CD4-positive, alpha-beta memory T cell (primary cell): ENCODE measurements around the gene CCDC57. TPM values are rescaled to one million over a fixed set of nuclear protein-coding genes. Genes with fewer than 3 reads are reported as not detected.

ENCODE experiments used
- CTCF ChIA-PET: fragments of 350-600 bp; sonication (Branson Sonifier 250); formaldehyde crosslinking; loops from one replicate; lab custom pipeline; 2021; ENCODE audit warnings: inconsistent platforms; ENCODE audit not compliant: partially characterized antibody; lab: Charles Lee
- POLR2A ChIA-PET: fragments of 350-600 bp; sonication (Branson Sonifier 250); formaldehyde crosslinking; loops from one replicate; lab custom pipeline; 2021; ENCODE audit not compliant: partially characterized antibody; lab: Charles Lee
- DNase-seq, 5 donors: peaks; one replicate each; pipeline versions ENCODE4 v3.0.0 to v3.0.0-alpha.2; 2020 to 2022; ENCODE audit warnings: mixed read lengths in 1 of 5
- H3K27ac ChIP-seq: one replicate; pipeline ENCODE4 v1.7.0; 2013; ENCODE audit warnings: low read depth, low read length
- H3K27me3 ChIP-seq: 2 replicates; pipeline ENCODE4 v1.7.0; 2013; ENCODE audit warnings: mild to moderate bottlenecking, low read length, moderate library complexity; ENCODE audit not compliant: insufficient read depth
- H3K36me3 ChIP-seq: 2 replicates; pipeline ENCODE4 v1.7.0; 2013; ENCODE audit warnings: mild to moderate bottlenecking, low read length, moderate library complexity; ENCODE audit not compliant: insufficient read depth
- H3K4me1 ChIP-seq: 2 replicates; pipeline ENCODE4 v1.7.0; 2013; ENCODE audit warnings: mild to moderate bottlenecking, low read length, moderate library complexity; ENCODE audit not compliant: insufficient read depth
- H3K4me3 ChIP-seq, 2 donors: one replicate each; pipeline ENCODE4 v1.7.0; 2013; ENCODE audit warnings: low read length in 2 of 2, mild to moderate bottlenecking in 1 of 2
- H3K9me3 ChIP-seq, 2 donors: one replicate each; pipeline ENCODE4 v1.7.0; 2013; ENCODE audit warnings: low read length in 2 of 2, control low read depth in 1 of 2; ENCODE audit not compliant: control insufficient read depth in 1 of 2
- H3K27ac Mint-ChIP-seq, 7 donors: one replicate each; pipeline ENCODE4 v1.8.0; 2020 to 2021; ENCODE audit warnings: mixed read lengths in 7 of 7, mild to moderate bottlenecking in 6 of 7, inconsistent platforms in 3 of 7, moderate library complexity in 3 of 7
- H3K27me3 Mint-ChIP-seq, 2 donors: one replicate each; pipeline ENCODE4 v1.8.0; 2020 to 2021; ENCODE audit warnings: mixed read lengths in 2 of 2
- H3K36me3 Mint-ChIP-seq, 2 donors: one replicate each; pipeline ENCODE4 v1.8.0; 2020 to 2021; ENCODE audit warnings: mixed read lengths in 2 of 2, inconsistent platforms in 1 of 2, mild to moderate bottlenecking in 1 of 2
- H3K4me1 Mint-ChIP-seq, 4 donors: one replicate each; pipeline ENCODE4 v1.8.0; 2020 to 2021; ENCODE audit warnings: mixed read lengths in 4 of 4, mild to moderate bottlenecking in 1 of 4
- H3K4me3 Mint-ChIP-seq, 8 donors: one replicate each; pipeline ENCODE4 v1.8.0; 2020 to 2021; ENCODE audit warnings: mixed read lengths in 8 of 8, mild to moderate bottlenecking in 7 of 8, moderate library complexity in 6 of 8, inconsistent platforms in 3 of 8
- H3K9me3 Mint-ChIP-seq, 8 donors: one replicate each; pipeline ENCODE4 v1.8.0; 2020 to 2021; ENCODE audit warnings: mixed read lengths in 8 of 8, mild to moderate bottlenecking in 5 of 8, inconsistent platforms in 3 of 8, moderate library complexity in 1 of 8
- intact Hi-C: fragments of 100-400 bp; cut with micrococcal nuclease; formaldehyde crosslinking; loops from one replicate; pipeline ENCODE4 v1.15.1; 2023
- polyA plus RNA-seq, 2 donors: library from polyadenylated mRNA; unstranded; fragments of 300-500 nt; fragmentation: Illumina TruSeq; gene quantifications; one replicate each; pipeline ENCODE4 v1.2.3, GENCODE V29; 2021
- total RNA-seq, 2 experiments: library from RNA; stranded (reverse); gene quantifications; one replicate each; pipeline ENCODE4 v1.2.3, GENCODE V29; 2021

Gene CCDC57
- total and polyA plus RNA-seq, 4 experiments from 2014 or later: 41.6 to 88.7 (median 62.0) TPM

GRCh38 chr17:82120148-82120547, 92.5 kb downstream of the CCDC57 start:
- Mint-ChIP-seq H3K27me3 (no peaks in the 10 kb centered on the region), H3K36me3 (peaks cover 0 to 3% of the 10 kb centered on the region in 2 donors), H3K4me3 (no peak overlapping the region), H3K4me1 (peaks cover 9 to 34% (median 26%) of the 10 kb centered on the region in 4 donors), H3K27ac (peak overlapping the region in 5 of 7 donors; percentile 47 to 75 (median 70)), H3K9me3 (no peaks in the 10 kb centered on the region)
- Histone ChIP-seq H3K4me1 (peaks cover 31% of the 10 kb centered on the region), H3K9me3 (no peaks in the 10 kb centered on the region), H3K4me3 (no peak overlapping the region), H3K27me3 (no peaks in the 10 kb centered on the region), H3K27ac (no peak overlapping the region), H3K36me3 (no peaks in the 10 kb centered on the region)
- ChIA-PET POLR2A (interaction anchor here (1.1 kb wide), 1 partner anchor 14 kb away, joined by 4 read pairs; no protein-coding TSS in a partner anchor), CTCF (no interaction called here)
- intact Hi-C loops: no loop called here
- DNase-seq: peak in 1 of 5 donors; percentile 22

GRCh38 chr17:82118815-82119380, 93.7 kb downstream of the CCDC57 start:
- no peaks in the 10 kb centered on the region for H3K9me3 Mint-ChIP-seq
- Histone ChIP-seq H3K4me1 (peaks cover 20% of the 10 kb centered on the region), H3K36me3 (no peaks in the 10 kb centered on the region), H3K9me3 (no peaks in the 10 kb centered on the region), H3K4me3 (no peak overlapping the region), H3K27me3 (no peaks in the 10 kb centered on the region), H3K27ac (no peak overlapping the region)
- no peaks in the 10 kb centered on the region for H3K36me3 Mint-ChIP-seq
- CTCF ChIA-PET: interaction anchor here (1.0 kb wide), 1 partner anchor 89 kb away, joined by 4 read pairs; no protein-coding TSS in a partner anchor
- H3K4me3 Mint-ChIP-seq: no peak overlapping the region
- H3K27me3 Mint-ChIP-seq: no peaks in the 10 kb centered on the region
- DNase-seq: no peak
- POLR2A ChIA-PET: interaction anchor here (1.4 kb wide), 1 partner anchor 13 kb away, joined by 5 read pairs; no protein-coding TSS in a partner anchor
- intact Hi-C loops: no loop called here
- H3K4me1 Mint-ChIP-seq: peaks cover 7 to 22% (median 17%) of the 10 kb centered on the region in 4 donors
- peak overlapping the region in 3 of 7 donors; percentile 46 to 91 (median 47) for H3K27ac Mint-ChIP-seq

GRCh38 chr17:82118168-82118814, 94.4 kb downstream of the CCDC57 start:
- no peaks in the 10 kb centered on the region for H3K36me3 ChIP-seq
- no peak overlapping the region for H3K4me3 ChIP-seq
- intact Hi-C loops: no loop called here
- no peak overlapping the region for H3K4me3 Mint-ChIP-seq
- H3K4me1 ChIP-seq: peaks cover 20% of the 10 kb centered on the region
- peak overlapping the region in 3 of 7 donors; percentile 47 to 91 (median 53) for H3K27ac Mint-ChIP-seq
- no peaks in the 10 kb centered on the region for H3K27me3 Mint-ChIP-seq
- no peaks in the 10 kb centered on the region for H3K27me3 ChIP-seq
- ChIA-PET CTCF (no interaction called here), POLR2A (interaction anchor here (1.4 kb wide), 1 partner anchor 12 kb away, joined by 5 read pairs; no protein-coding TSS in a partner anchor)
- no peaks in the 10 kb centered on the region for H3K36me3 Mint-ChIP-seq
- no peak overlapping the region for H3K27ac ChIP-seq
- H3K9me3 ChIP-seq: no peaks in the 10 kb centered on the region
- no peak for DNase-seq
- peaks cover 7 to 17% (median 14%) of the 10 kb centered on the region in 4 donors for H3K4me1 Mint-ChIP-seq
- H3K9me3 Mint-ChIP-seq: no peaks in the 10 kb centered on the region

- CTCF ChIA-PET: interaction anchor here (1.1 kb wide), 1 partner anchor 87 kb away, joined by 3 read pairs; no protein-coding TSS in a partner anchor
- peaks cover under 1 to 3% of the 10 kb centered on the region in 2 donors for H3K36me3 Mint-ChIP-seq
These were observed 95.2 kb downstream of the CCDC57 start for GRCh38 chr17:82117139-82118090.

GRCh38 chr17:82116246-82116645, 96.4 kb downstream of the CCDC57 start:
- Mint-ChIP-seq H3K27me3 (no peaks in the 10 kb centered on the region), H3K4me3 (no peak overlapping the region)
- CTCF ChIA-PET: interaction anchor here (1.1 kb wide), 1 partner anchor 86 kb away, joined by 3 read pairs; no protein-coding TSS in a partner anchor

More at GRCh38 chr17:82117139-82118090, 95.2 kb downstream of the CCDC57 start:
- H3K27me3 Mint-ChIP-seq: no peaks in the 10 kb centered on the region
- intact Hi-C loops: no loop called here
- no peak overlapping the region for H3K4me3 Mint-ChIP-seq
- POLR2A ChIA-PET: interaction anchor here (1.2 to 1.4 kb wide), 2 partner anchors 9 to 11 kb away, joined by 4 to 5 read pairs; no protein-coding TSS in a partner anchor
- Histone ChIP-seq H3K4me1 (peaks cover 15% of the 10 kb centered on the region), H3K36me3 (no peaks in the 10 kb centered on the region), H3K9me3 (no peaks in the 10 kb centered on the region), H3K27ac (no peak overlapping the region), H3K4me3 (no peak overlapping the region), H3K27me3 (no peaks in the 10 kb centered on the region)
- no peaks in the 10 kb centered on the region for H3K9me3 Mint-ChIP-seq
- H3K27ac Mint-ChIP-seq: peak overlapping the region in 2 of 7 donors; percentile 25 to 42
- peaks cover 4 to 11% (median 10%) of the 10 kb centered on the region in 4 donors for H3K4me1 Mint-ChIP-seq
- no peak for DNase-seq

GRCh38 chr17:82114872-82115271, 97.8 kb downstream of the CCDC57 start:
- Mint-ChIP-seq H3K27me3 (no peaks in the 10 kb centered on the region), H3K36me3 (peaks cover 3% of the 10 kb centered on the region in 2 donors), H3K4me3 (no peak overlapping the region), H3K4me1 (peaks cover 5 to 14% (median 6%) of the 10 kb centered on the region in 4 donors), H3K27ac (peak overlapping the region in 1 of 7 donors; percentile 43), H3K9me3 (no peaks in the 10 kb centered on the region)
- Histone ChIP-seq H3K27me3 (no peaks in the 10 kb centered on the region), H3K4me1 (peaks cover 5% of the 10 kb centered on the region), H3K4me3 (no peak overlapping the region), H3K36me3 (no peaks in the 10 kb centered on the region), H3K9me3 (no peaks in the 10 kb centered on the region), H3K27ac (no peak overlapping the region)
- ChIA-PET CTCF (no interaction called here), POLR2A (no interaction called here)
- intact Hi-C loops: no loop called here
- no peak for DNase-seq

More at GRCh38 chr17:82116246-82116645, 96.4 kb downstream of the CCDC57 start:
- H3K4me1 ChIP-seq: peaks cover 10% of the 10 kb centered on the region
- Mint-ChIP-seq H3K36me3 (peaks cover 3% of the 10 kb centered on the region in 2 donors), H3K27ac (no peak overlapping the region), H3K9me3 (no peaks in the 10 kb centered on the region), H3K4me1 (peaks cover 4 to 8% (median 6%) of the 10 kb centered on the region in 4 donors)
- H3K9me3 ChIP-seq: no peaks in the 10 kb centered on the region
- intact Hi-C loops: no loop called here
- H3K27ac ChIP-seq: no peak overlapping the region
- POLR2A ChIA-PET: no interaction called here
- no peaks in the 10 kb centered on the region for H3K36me3 ChIP-seq
- DNase-seq: no peak
- H3K27me3 ChIP-seq: no peaks in the 10 kb centered on the region
- H3K4me3 ChIP-seq: no peak overlapping the region
